LNCaP clone FGC (cell line): ENCODE results near the gene CDK10.
"Not testable (repeated sequence)": the region's sequence is repeated elsewhere in the genome, so short reads cannot be mapped to it uniquely, and the experiment has no call there.

ENCODE experiments used
- DNase-seq: peaks from one replicate; pipeline ENCODE4 v3.0.0-alpha.2; 2011; ENCODE audit warnings: low read depth
- H3K4me3 ChIP-seq: 2 replicates; pipeline ENCODE4 v1.5.1; 2011; ENCODE audit warnings: mild to moderate bottlenecking, low read depth, low read length, control low read depth
- TF ChIP-seq, protein P1 (sequence below): IDR thresholded peaks from 2 replicates; pipeline ENCODE4 v1.5.1; 2012; ENCODE audit warnings: mild to moderate bottlenecking; ENCODE audit not compliant: control insufficient read depth, insufficient read depth; ENCODE audit errors: extremely low read depth

CDK10 gene

GRCh38 chr16:89691231-89691985, 4.9 kb downstream of the CDK10 start:
- TF ChIP-seq, protein P1, sequence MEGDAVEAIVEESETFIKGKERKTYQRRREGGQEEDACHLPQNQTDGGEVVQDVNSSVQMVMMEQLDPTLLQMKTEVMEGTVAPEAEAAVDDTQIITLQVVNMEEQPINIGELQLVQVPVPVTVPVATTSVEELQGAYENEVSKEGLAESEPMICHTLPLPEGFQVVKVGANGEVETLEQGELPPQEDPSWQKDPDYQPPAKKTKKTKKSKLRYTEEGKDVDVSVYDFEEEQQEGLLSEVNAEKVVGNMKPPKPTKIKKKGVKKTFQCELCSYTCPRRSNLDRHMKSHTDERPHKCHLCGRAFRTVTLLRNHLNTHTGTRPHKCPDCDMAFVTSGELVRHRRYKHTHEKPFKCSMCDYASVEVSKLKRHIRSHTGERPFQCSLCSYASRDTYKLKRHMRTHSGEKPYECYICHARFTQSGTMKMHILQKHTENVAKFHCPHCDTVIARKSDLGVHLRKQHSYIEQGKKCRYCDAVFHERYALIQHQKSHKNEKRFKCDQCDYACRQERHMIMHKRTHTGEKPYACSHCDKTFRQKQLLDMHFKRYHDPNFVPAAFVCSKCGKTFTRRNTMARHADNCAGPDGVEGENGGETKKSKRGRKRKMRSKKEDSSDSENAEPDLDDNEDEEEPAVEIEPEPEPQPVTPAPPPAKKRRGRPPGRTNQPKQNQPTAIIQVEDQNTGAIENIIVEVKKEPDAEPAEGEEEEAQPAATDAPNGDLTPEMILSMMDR, result no peak
- DNase-seq, result no peak
- no peak overlapping the region for H3K4me3 ChIP-seq

- no peak overlapping the region for H3K4me3 ChIP-seq
- no peak for DNase-seq
- TF ChIP-seq, protein P1, result no peak
These were observed 5.6 kb downstream of the CDK10 start for GRCh38 chr16:89691986-89692569.

GRCh38 chr16:89693289-89693731, 6.8 kb downstream of the CDK10 start:
- TF ChIP-seq, protein P1, result no peak
- H3K4me3 ChIP-seq, result no peak overlapping the region
- DNase-seq, result no peak

DNA sequence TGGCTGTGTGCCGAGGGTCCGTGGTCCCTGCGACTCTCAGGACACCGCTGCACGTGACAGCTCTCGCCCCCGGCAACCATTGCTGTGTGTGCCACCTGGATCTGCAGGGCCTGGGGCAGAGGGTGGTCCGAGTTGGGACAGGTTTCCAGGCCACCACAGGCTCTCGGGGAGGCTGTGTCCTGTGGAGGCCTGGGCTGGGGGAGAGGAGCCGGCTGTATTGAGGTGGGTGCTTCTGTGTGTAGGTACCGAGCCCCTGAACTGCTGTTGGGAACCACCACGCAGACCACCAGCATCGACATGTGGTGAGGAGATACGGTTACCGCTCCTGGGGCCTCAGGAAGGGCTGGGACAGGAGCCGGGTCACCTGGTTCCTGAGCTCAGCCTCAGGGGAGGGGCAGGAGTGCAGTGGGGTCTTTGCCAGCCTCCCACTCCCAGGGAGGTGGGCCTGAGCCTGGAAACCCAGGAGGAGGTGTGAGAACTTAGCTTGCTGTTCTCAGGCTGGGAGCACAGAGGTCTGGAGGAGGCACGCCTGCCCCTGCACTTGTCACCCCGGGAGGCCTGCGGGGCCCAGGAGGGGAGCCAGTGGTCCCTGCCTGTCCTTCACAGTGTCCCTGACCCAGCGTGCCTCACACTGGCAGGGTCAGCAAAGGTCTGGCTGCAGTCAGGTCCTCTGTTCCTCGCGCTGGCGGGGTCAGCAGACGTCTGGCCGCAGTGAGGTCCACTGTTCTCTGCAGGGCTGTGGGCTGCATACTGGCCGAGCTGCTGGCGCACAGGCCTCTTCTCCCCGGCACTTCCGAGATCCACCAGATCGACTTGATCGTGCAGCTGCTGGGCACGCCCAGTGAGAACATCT, 7.7 kb downstream of the CDK10 start:
- no peak overlapping the region for H3K4me3 ChIP-seq

DNA sequence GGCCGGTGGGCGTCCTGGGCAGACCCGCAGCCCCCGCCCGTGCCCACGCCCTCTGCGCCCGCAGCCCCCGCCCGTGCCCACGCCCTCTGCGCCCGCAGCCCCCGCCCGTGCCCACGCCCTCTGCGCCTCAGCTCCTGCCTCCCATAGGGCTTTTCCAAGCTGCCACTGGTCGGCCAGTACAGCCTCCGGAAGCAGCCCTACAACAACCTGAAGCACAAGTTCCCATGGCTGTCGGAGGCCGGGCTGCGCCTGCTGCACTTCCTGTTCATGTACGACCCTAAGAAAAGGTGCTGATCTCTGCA, 8.2 kb downstream of the CDK10 start:
- DNase-seq, H3K4me3 ChIP-seq: not testable (repeated sequence)

More for the DNA sequence above, 7.7 kb downstream of the CDK10 start:
- DNase-seq, result no peak
- TF ChIP-seq, protein P1, result no peak

DNA sequence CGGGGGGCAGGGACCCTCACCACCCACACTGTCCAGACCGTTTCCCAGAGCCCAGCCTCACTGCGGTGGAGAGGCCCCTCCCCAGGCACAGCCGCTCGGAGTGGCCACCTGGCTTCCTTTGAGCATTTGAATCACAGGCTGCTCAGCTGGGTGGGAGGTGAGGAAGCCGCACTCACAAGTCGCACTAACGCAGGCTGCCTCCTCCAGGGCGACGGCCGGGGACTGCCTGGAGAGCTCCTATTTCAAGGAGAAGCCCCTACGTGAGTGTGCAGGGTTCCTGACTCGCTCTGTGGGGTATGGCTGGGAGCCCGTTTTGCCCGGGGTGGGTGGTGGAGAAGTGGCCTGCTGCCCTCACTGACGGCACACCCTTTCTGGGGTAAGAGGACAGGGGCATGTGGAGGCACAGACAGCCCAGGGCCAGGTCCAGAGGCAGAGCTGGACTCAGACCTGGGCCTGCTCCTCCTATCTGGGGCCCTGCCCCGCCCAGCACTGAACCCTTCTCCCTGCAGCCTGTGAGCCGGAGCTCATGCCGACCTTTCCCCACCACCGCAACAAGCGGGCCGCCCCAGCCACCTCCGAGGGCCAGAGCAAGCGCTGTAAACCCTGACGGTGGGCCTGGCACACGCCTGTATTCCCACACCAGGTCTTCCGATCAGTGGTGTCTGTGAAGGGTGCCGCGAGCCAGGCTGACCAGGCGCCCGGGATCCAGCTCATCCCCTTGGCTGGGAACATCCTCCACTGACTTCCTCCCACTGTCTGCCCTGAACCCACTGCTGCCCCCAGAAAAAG, 8.8 kb downstream of the CDK10 start:
- H3K4me3 ChIP-seq, result no peak overlapping the region
- DNase-seq, result no peak
- TF ChIP-seq, protein P1, result no peak
